ENCODE measurements around the gene ZNF436. TPM values are rescaled to one million over a fixed set of nuclear protein-coding genes. Genes with fewer than 3 reads are reported as not detected.
A peak's percentile ranks its signal among the peaks of the same experiment; 100 is the strongest.

ZNF436 gene
- total and polyA plus RNA-seq, 9 of the 15 experiments (the other 6 are each of a cell fraction or from before 2014, with no cell fraction given): 2.1 to 11.3 (median 6.8) TPM

- Histone ChIP-seq H3K4me1 (replicated peaks in 1 of 2; ENCODE audit: control insufficient read depth in 2 of 2, insufficient read depth in 2 of 2, low read length in 2 of 2) (peaks cover 15 to 24% of the 10 kb centered on the region in 2 experiments; a peak in 4 of 5 replicates), H3K27ac (ENCODE audit: extremely low read depth, low read depth, low read length) (no peak overlapping the region), H3K4me3 (no peak overlapping the region), H3K36me3 (ENCODE audit: control insufficient read depth, insufficient read depth, low read length) (peaks cover 80% of the 10 kb centered on the region), H3K9me3 (replicated peaks; ENCODE audit: control insufficient read depth, insufficient read depth, low read depth, low read length) (no peaks in the 10 kb centered on the region), H2AFZ (ENCODE audit: low read depth, low read length) (no peak overlapping the region), H3K4me2 (ENCODE audit: insufficient read depth, low read length) (no peak overlapping the region), H3K79me2 (ENCODE audit: control insufficient read depth, insufficient read depth, low read length) (peaks cover 93% of the 10 kb centered on the region), H3K27me3 (ENCODE audit: control insufficient read depth in 2 of 2, insufficient read depth in 2 of 2, low read length in 2 of 2) (no peaks in the 10 kb centered on the region), H4K20me1 (replicated peaks; ENCODE audit: control insufficient read depth, insufficient read depth, low read length) (peaks cover 46% of the 10 kb centered on the region), H3K9ac (ENCODE audit: insufficient read depth in 1 of 2, low read depth in 2 of 2, low read length in 2 of 2) (no peak overlapping the region), H3K9me1 (ENCODE audit: control insufficient read depth, insufficient read depth, low read length) (no peaks in the 10 kb centered on the region)
- no peak for TF ChIP-seq TRIM24 (IDR thresholded peaks at IDR 0.05)
- peak; percentile 30; the same call in 1 of the 2 replicates for TF ChIP-seq CBFA2T3 (IDR thresholded peaks at IDR 0.05)
- WGBS (ENCODE audit: insufficient coverage, low coverage, missing lambda C conversion rate): 89% methylated on average over 2 of the region's 2 CpGs
- intact Hi-C loops (cut with micrococcal nuclease) (no loop called here), in situ Hi-C loops (cut with MboI) (no loop called here)
- POLR2A ChIA-PET: interaction anchor here (0.6 to 3.4 kb wide), 3 partner anchors 8 to 348 kb away, joined by 3 to 21 read pairs (median 4); no protein-coding TSS in a partner anchor
- ATAC-seq: no peak
- FAIRE-seq: no peak
- no TSS peak for BruUV-seq (replicated peaks)
- CTCF ChIA-PET (ENCODE audit: low intra/inter-chr PET ratio): no interaction called here
- no peak for DNase-seq (ENCODE audit: extremely low read depth in 1 of 4, low spot score in 3 of 4)
Observed at GRCh38 chr1:23337869-23338268, 31.8 kb downstream of the ZNF436 start.

GRCh38 chr1:23331713-23332112 lies 37.9 kb downstream of the ZNF436 start:
- FAIRE-seq: no peak
- intact Hi-C loops (cut with micrococcal nuclease) (no loop called here), in situ Hi-C loops (cut with MboI) (no loop called here)
- Histone ChIP-seq H3K79me2 (ENCODE audit: control insufficient read depth, insufficient read depth, low read length) (peaks cover 82% of the 10 kb centered on the region), H3K9me3 (replicated peaks; ENCODE audit: control insufficient read depth, insufficient read depth, low read depth, low read length) (no peaks in the 10 kb centered on the region), H3K9me1 (ENCODE audit: control insufficient read depth, insufficient read depth, low read length) (no peaks in the 10 kb centered on the region), H3K36me3 (ENCODE audit: control insufficient read depth, insufficient read depth, low read length) (peaks cover 88% of the 10 kb centered on the region), H3K27me3 (ENCODE audit: control insufficient read depth in 2 of 2, insufficient read depth in 2 of 2, low read length in 2 of 2) (no peaks in the 10 kb centered on the region), H3K9ac (ENCODE audit: insufficient read depth in 1 of 2, low read depth in 2 of 2, low read length in 2 of 2) (no peak overlapping the region), H4K20me1 (replicated peaks; ENCODE audit: control insufficient read depth, insufficient read depth, low read length) (no peaks in the 10 kb centered on the region), H3K27ac (ENCODE audit: extremely low read depth, low read depth, low read length) (no peak overlapping the region), H3K4me1 (replicated peaks in 1 of 2; ENCODE audit: control insufficient read depth in 2 of 2, insufficient read depth in 2 of 2, low read length in 2 of 2) (peaks cover 0 to 9% of the 10 kb centered on the region in 2 experiments; a peak in 1 of 5 replicates), H2AFZ (ENCODE audit: low read depth, low read length) (no peak overlapping the region), H3K4me3 (no peak overlapping the region), H3K4me2 (ENCODE audit: insufficient read depth, low read length) (no peak overlapping the region)
- no TSS peak for BruUV-seq (replicated peaks)
- ChIA-PET POLR2A (interaction anchor here (0.6 to 1.3 kb wide), 2 partner anchors 13 to 565 kb away, joined by 3 to 8 read pairs; no protein-coding TSS in a partner anchor), CTCF (ENCODE audit: low intra/inter-chr PET ratio) (no interaction called here)
- TF ChIP-seq ZNF408 (CRISPR knock-in tag; IDR thresholded peaks at IDR 0.05; ENCODE audit: low read depth): no peak
- TF ChIP-seq ZNF384 (IDR thresholded peaks at IDR 0.05; ENCODE audit: low read depth, low read length): peak; percentile 60; the same call in 1 of the 2 replicates
- no peak for ATAC-seq
- no peak for DNase-seq (ENCODE audit: extremely low read depth in 1 of 4, low spot score in 3 of 4)
- WGBS (ENCODE audit: insufficient coverage, low coverage, missing lambda C conversion rate): 96% methylated on average over 7 of the region's 8 CpGs
